Inferior parietal cortex (tissue), 1 donor: ENCODE results near the gene ORAI2.
"Not testable (repeated sequence)": the region's sequence is repeated elsewhere in the genome, so short reads cannot be mapped to it uniquely, and the experiment has no call there.

Experiments used
- DNase-seq: peaks from one replicate; pipeline ENCODE4 v3.0.0-alpha.2; 2016; ENCODE audit errors: extremely low spot score

The ORAI2 gene

DNA sequence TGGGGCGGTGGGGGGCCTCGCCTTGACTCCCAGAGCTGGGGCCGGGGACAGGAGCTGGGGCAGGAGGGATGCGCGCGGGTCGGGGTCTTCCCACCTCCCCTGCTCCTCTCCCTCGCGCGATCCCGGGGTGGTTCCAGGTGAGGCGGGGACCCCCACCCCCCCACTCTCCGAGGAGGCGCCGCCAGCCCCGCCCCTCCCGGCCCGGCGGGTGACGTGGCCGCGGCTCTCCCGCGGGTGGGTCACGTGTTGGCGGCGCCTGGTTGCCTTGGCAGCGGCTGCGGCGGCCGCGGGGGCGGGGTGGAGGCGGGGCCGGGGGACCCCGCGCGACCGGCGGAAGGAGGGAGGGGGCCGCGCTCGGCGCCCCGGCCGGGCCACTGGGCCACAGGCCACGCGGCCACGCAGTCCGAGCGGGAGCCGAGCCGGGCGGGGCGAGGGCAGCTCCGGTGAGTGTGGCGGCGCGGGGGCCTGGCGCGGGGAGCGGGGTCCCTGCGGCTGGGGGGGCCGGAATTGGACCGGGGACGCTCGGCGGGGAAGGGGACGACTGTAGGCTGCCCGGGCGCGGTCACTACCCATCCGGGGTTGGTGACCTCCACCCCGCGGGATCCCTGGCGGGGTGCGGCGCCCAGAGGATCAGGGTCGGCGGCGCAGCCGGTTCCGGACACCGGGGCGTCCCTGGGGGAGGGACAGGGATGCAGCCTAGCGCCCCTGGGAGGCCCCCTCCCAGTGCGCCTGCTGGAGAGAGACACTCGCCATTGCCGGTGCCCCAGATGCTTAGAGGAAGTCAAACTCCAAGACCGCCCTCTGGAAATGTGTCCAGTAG is at the start of gene ORAI2:
Gene ORAI2, plus strand, starts transcription at position 357 of the 820 bp plus-strand sequence. CDS start 5,382 bp downstream, outside the sequence.
- peak; percentile 64 for DNase-seq

DNA sequence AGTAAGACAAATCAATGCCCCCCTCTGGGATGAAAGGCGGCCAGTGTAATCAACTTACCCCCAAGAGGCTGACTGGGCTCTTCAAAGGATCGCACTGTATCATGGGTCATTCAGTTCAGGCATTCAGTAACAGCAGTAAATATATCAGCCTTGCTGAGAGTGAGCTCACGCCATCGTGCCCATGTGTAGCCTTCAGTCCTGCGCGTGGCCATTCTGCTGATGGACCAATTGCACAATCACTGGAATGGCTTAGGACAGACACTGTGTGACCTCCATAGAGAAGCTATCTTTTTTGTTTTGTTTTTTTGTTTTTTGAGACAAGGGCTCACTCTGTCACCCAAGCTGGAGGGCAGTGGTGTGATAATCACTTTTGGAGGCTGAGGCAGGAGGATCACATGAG is 46.3 kb upstream of the ORAI2 start:
- no peak for DNase-seq

DNA sequence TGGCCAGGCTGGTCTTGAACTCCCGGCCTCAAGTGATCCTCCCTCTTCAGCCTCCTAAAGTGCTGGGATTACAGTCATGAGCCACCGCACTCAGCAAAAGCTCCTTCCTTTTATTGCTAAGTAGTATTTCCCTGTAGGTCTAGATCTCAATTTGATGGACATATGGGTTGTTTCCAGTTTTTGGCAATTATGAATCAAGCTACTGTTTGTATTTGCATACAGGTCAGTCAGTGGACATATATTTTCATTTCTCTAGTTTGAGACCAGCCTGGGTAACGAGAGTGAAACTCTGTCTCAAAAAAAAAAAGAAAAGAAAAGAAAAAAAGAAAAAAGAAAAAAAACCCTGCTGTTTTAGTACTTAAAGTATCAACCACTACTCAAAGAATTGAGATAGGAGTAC is 43.6 kb upstream of the ORAI2 start:
- DNase-seq = no peak

DNA sequence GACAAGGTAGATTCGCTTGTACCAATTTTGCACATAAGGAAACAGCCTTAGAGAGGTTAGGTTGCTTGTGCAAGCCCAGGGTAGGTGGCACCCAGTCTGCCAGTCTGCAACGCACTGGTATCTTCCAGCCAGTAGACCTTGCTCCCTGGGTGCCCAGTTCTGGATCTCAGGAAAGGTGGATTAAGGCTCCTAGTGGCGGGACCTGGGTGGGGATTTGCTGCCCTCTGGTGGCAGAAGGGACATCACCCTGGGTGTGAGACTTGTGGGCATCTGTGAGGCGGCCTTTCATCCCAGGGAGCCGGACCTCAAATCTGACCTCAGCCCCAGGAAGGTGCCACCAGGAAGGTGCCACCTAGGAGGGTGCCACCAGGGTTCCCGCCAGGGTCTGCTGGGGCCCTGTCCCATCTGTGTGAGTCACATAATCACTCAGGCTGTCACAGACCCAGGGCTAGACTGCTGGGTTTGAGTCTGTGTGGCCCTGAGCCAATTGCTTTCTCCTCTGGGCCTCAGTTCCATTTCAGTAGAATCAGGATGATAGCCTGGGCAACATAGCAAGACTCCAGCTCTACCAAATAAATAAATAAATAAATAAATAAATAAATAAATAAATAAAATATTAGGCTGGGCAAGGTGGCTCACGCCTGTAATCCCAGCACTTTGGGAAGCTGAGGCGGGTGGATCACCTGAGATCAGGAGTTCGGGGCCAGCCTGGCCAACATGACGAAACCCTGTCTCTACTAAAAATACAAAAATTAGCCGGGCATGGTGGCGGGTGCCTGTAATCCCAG is 42.5 kb upstream of the ORAI2 start:
- DNase-seq = peak; percentile 86

DNA sequence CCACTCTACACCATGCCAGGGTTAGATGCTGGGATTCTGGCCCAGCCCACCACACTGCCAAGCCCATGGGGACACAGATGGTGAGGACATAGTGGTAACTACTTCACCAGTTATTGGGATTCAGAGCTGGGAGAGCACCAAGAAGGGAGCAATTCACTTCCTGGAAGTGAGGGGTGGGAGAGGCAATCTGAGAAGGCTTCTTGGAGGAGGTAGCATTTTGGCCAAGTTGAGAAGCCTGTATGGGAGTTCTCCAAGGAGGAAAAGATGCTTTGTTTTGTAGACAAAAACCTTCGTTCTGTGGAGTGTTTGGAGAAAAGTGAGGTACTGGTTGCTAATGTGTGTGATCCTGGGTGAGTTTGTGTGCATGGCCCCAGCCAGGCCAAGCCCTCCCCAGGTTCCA is 41.0 kb upstream of the ORAI2 start:
- no peak for DNase-seq

DNA sequence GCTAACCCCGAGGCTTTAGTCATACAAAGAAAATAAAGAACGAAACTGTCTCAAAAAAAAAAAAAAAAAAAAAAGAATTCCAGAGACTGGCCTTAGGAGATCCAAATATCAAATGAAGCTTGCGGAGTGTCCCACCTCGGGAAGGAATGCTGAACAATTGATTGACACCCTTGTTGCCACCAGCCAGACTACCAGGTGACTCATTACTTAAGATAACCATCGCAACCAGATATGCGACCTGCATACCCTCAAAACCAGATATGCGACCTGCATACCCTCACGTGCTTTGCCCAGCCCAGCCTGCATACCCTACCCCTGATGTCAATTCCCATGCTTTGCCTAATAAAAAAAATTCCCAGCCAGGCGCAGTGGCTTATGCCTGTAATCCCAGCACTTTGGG is 39.9 kb upstream of the ORAI2 start:
- no peak for DNase-seq

DNA sequence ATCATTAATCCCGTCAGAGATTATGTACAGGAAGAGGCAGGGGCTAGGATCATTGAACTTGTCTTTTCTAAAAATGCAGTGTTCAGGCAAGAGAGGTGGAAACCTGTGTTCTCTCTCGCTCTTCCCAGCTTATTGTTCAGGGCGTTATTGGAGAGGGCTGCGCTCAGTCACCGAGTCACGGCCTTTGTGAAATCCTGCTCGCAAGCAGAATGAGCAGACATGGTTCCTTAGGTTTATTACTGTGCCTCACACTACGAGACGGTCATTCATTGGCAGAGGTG is 37.8 kb upstream of the ORAI2 start:
- no peak for DNase-seq

DNA sequence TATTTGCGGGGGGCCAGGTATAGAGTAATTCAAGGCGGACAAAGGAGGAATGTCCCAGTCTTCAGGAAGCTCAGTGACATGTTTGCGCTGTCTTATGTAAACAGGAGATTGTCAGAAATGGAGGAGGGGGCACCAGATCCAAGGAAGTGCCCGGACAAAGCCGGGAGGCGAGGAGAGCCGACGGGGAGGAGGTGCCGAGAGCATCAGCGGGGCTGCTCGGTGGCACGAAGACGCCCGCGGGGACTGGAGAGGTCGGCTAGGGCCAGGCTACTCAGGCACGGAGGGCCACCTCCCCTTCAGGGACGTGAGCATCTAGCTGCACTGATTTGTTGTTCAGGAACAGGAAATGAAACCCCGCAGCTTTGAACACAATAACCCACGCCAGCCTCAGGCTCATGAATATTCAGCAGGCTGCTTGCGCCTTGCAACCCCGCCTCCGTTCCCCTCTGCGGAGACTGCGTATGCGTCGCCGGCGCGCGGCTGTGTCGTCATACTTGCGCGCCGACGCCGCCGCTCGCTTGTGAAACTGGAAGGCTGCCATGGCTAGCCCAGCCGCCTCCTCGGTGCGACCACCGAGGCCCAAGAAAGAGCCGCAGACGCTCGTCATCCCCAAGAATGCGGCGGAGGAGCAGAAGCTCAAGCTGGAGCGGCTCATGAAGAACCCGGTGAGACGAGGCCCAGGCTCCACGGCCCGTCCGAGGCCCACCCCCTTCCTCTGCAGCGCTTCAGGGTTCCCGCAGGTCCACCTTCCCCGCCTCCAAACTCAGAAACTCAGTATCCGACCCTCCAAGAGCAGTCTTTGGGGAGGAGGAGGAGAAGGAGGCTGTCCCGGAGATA is 37.3 kb upstream of the ORAI2 start, which contains the start of gene PRKRIP1:
Gene PRKRIP1, plus strand, starts transcription at position 491 of the 837 bp plus-strand sequence. Its CDS starts 49 bp downstream, at position 540.
- DNase-seq = peak; percentile 92

DNA sequence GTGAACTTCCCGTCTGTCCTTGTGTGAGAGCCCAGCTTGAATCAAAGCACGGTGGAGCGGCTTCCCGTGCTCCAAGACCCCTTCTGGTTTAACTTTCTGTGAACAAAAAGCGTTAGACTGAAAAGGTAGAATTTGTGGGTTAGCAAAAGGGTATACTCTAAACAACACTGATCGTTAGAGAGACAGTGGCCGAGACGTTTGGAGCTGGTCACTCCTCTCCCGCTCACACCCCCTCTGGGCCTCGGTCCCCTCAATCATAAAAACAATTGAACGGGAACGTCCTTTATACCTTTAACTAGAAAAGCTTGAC is 36.7 kb upstream of the ORAI2 start:
- no peak for DNase-seq

DNA sequence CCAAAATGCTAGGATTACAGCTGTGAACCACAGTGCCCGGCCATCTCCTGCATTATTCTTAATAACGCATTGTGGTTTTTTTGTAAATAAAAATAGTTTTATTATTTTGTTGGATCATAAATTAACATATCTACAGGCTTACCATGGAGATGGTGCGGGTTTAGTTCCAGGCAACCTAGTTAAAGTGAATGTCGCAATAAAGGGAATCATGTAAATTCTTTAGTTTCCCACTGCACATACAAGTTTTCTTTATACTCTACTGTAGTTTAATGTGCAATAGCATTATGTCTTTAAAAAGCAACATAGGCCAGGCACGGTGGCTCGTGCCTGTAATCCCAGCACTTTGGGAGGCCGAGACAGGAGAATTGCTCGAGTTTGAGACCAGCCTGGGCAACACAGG is 34.8 kb upstream of the ORAI2 start:
- DNase-seq = no peak

DNA sequence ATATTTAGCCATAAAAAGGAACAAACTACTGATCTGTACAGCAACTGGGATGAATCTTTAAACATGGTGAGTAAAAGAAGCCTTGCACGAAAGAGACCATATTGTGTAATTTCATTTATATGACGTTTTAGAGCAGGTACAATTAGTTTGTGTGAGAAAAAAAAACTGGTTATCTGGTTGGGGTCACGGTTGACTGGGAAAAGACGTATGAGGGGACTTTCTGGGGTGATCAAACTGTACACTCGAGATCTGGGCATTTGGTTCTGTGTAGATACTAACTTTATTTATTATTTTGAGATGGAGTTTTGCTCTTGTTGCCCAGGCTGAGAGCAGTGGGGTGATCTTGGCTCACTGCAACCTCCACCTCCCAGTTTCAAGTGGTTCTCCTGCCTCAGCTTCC is 33.0 kb upstream of the ORAI2 start:
- no peak for DNase-seq

DNA sequence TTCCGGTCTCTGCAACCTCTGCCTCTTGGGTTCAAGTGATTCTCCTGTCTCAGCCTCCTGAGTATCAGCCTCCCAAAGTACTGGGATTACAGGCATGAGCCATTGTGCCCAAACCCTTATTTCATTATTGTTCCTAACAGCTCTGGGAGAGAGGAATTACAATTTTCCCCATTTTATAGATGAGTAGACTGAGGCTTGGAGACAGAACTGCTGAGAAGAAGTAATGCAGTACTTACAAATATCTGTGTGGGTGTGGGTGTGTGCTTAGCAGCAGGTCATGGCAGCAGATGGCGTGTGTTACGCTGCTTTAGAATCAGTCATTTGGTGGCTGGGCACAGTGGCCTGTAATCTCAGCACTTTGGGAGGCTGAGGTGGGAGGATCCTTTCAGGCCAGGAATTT is 29.8 kb upstream of the ORAI2 start:
- no peak for DNase-seq

DNA sequence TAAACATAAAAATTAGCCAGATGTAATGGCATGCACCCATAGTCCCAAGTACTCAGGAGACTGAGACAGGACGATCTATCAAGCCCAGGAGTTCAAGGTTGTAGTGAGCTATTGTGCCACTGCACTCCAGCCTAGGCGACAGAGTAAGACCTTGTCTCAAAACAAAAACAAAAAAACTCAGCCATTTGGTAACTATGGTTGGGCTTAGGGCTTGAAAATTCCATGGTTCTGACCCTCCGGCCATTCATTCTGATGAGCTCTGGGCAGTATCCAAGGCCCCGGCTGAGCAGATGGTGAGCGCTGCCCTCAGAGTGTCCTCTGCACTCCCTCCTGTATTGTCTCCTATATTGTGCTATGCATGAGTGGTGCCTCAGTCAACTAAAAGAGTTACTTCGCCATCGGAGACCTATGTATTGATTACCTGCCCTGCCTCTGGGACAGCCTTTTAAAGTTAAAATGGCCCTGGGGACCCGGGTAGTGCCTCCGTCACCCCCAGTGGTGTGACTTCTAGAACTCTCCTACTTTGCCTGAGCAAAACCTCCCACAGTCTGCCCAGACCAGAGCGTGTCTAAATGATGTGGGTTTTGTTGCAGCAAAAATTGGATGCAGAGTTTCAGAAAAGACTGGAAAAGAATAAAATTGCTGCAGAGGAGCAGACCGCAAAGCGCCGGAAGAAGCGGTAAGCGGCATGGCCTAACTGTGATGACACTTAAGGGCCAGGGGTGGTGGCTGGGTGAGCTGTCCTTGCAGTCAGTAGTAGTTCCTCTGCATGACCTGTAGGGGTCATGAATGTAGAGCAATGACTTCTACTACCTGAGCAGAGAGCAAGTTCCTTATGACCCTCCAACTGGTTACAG is 29.1 kb upstream of the ORAI2 start:
- DNase-seq = no peak

DNA sequence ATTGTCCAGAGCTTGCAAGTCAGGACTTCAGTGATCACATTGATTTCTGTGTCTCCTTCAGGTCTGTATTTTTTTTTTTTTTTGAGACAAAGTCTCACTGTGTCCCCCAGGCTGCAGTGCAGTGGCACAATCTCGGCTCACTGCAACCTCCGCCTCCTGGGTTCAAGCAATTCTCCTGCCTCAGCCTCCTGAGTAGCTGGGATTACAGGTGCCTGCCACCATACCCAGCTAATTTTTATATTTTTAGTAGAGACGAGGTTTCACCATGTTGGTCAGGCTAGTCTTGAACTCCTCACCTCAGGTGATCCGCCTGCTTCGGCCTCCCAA is 28.6 kb upstream of the ORAI2 start:
- not testable (repeated sequence) for DNase-seq

DNA sequence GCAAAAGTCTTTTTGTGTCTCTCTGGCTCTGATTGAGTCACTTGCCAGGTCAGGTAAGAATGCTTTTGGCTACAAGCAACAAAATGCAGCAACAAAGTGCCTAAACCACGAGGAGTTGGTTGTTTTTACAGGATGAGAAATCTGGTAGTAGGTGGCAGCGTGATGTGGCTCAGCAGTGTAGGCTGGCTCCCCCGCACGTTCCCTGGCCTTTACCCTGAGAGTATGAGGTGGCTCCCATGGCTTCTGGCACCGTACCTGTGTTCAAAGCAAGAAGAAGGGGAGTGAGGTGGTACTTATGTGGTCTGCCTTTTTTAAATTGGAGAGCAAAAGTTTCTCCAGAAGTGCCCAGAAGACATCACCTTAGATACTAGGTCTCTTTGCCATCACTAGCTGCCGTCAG is 25.5 kb upstream of the ORAI2 start:
- DNase-seq = no peak

DNA sequence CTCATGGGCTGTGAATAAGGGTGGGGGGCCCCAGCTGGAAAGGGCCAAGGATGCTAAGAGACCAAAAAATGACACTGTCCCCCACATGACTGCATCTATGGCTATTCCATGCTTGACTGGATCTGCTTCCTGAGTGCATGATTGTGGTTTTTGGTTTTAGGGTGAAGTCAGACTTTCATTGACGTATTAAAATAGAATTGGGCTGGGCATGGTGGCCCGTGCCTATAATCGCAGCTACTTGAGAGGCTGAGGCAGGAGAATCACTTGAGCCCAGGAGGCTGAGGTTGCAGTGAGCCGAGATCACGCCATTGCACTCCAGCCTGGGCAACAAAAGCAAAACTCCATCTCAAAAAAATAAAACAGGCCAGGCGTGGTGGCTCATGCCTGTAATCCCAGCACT is 24.8 kb upstream of the ORAI2 start:
- not testable (repeated sequence) for DNase-seq

DNA sequence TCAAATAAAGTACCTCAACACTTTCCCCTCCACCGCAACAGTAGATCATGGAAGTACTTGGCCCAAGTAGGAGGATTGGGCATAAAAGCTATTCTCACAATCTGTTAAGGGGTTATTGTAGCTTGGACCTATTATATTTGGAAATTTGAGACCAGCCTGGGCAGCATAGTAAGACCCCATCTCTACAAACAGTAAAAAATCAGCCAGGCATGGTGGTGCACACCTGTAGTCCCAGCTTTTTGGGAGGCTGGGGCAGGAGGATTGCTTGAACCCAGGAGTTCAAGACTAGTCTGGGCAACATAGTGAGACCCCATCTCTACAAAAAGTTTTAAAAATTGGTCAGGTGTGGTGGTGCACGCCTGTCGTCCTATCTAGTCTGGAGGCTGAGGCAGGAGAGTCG is 24.0 kb upstream of the ORAI2 start:
- no peak for DNase-seq

DNA sequence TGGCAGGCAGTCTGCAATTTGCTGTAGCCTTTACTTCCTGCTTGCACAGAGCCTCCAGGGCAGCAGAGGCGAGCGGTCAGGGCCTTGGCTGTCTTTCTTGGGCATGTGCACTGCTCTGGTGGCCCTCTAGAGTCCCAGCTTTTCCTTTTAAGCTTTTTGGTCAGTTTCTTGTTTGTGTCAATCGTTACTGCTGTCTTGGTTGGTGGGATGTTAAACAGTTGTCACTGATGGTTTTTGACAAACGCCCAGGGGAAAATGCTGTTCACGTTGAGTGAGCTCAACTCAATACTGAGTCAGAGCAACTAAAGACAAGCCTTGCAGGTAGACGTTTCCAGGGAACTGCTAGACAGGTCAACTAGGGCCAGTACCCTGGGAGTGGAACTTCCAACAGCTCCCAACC is 23.3 kb upstream of the ORAI2 start:
- DNase-seq = no peak

DNA sequence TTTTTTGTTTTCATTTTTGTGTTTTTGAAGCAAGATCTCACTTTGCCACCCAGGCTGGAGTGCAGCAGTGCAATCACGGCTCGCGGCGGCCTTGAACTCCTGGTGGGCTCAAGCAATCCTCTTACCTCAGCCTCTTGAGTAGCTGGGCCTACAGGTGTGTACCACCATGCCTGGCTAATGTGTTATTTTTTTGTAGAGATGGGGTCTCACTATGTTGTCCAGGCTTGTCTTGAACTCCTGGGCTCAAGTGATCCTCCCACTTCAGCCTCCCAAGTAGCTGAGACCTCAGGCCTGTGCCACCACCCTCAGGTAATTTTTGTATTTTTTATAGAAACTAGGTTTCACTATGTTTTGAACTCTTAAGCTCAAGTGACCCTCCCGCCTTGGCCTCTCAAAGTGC is 22.5 kb upstream of the ORAI2 start:
- no peak for DNase-seq

DNA sequence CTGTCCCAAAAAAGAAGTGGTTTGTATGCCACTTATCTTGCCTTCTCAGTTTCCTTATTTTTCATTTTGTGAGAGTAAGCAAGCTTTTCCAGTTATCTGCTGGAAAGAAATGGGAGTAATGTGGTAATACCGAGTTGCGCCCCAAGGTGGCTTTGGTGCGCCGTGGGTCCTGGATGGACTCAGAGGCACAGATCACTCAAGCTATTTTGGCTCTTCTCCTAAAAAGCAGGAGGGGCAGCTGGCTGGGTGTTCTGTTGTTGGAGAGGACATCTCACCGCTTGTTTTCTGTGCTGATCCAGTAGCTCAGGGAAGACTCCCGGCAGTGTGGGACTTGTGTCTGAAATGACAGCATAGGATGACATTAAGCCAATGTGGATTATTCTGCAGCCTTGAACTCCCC is 20.8 kb upstream of the ORAI2 start:
- peak; percentile 59 for DNase-seq

DNA sequence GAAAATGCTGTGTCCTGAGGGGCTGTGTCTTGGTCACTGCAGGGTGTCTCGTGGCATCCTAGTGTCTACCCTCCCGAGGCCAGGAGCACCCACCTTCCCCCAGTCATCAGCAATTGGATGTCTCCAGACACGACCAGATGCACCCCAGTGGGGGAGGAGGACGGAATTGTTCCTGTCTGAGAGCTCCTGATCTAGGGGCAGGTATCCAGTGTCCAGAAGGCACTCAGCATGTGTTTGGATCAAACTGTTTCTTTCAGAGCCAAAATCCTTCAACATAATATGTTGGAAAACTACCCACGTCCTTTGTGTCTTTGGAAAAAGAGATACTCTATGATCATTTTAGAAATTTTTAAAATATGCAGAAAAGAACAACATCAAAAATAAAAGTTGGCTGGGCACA is 20.3 kb upstream of the ORAI2 start:
- peak; percentile 43 for DNase-seq

DNA sequence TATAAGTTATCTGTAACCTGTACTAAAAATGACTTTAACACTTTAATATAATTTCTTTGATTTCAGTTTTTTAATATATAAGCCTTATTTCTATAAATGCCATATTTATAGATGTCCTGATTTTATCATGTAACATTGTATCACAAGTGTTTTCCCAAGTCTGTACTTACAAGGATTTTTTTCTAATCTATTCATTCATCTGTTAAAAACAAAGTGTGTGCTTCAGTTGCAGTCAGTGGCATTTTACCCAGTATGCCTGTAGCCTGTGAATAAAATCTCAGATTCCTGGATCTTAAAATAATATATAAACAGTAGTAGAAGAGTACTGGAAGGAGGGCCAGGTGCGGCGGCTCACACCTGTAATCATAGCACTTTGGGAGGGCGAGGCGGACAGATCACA is 19.8 kb upstream of the ORAI2 start:
- DNase-seq = no peak
